Measurements from ENCODE around the gene PRKAR1B.

DNA sequence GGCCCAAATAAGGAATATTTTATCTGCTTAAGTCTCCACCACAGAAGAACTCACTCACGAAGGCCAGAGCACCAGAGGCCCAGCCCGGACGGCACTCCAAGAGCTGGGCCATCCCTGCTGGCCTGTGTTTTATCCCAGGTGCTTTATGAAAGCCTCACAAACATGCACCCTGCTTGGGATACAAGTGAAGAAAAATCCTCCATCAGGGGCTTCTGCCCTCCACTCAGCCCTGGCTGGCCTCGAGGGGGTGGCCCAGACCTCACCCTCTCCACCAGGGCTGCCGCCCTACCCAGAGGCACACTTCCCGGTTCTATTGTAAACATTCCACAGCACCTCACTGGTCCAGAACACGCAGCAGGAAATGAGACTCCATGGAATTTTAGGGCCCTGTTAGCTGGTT lies 20.4 kb downstream of the PRKAR1B start:
- TF ChIP-seq, protein P1, sequence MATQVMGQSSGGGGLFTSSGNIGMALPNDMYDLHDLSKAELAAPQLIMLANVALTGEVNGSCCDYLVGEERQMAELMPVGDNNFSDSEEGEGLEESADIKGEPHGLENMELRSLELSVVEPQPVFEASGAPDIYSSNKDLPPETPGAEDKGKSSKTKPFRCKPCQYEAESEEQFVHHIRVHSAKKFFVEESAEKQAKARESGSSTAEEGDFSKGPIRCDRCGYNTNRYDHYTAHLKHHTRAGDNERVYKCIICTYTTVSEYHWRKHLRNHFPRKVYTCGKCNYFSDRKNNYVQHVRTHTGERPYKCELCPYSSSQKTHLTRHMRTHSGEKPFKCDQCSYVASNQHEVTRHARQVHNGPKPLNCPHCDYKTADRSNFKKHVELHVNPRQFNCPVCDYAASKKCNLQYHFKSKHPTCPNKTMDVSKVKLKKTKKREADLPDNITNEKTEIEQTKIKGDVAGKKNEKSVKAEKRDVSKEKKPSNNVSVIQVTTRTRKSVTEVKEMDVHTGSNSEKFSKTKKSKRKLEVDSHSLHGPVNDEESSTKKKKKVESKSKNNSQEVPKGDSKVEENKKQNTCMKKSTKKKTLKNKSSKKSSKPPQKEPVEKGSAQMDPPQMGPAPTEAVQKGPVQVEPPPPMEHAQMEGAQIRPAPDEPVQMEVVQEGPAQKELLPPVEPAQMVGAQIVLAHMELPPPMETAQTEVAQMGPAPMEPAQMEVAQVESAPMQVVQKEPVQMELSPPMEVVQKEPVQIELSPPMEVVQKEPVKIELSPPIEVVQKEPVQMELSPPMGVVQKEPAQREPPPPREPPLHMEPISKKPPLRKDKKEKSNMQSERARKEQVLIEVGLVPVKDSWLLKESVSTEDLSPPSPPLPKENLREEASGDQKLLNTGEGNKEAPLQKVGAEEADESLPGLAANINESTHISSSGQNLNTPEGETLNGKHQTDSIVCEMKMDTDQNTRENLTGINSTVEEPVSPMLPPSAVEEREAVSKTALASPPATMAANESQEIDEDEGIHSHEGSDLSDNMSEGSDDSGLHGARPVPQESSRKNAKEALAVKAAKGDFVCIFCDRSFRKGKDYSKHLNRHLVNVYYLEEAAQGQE (IDR thresholded peaks at IDR 0.05; ENCODE audit: insufficient read depth in 1 of 2, low read depth in 2 of 2, low read length in 1 of 2) = no peak
- TF ChIP-seq, protein P2, sequence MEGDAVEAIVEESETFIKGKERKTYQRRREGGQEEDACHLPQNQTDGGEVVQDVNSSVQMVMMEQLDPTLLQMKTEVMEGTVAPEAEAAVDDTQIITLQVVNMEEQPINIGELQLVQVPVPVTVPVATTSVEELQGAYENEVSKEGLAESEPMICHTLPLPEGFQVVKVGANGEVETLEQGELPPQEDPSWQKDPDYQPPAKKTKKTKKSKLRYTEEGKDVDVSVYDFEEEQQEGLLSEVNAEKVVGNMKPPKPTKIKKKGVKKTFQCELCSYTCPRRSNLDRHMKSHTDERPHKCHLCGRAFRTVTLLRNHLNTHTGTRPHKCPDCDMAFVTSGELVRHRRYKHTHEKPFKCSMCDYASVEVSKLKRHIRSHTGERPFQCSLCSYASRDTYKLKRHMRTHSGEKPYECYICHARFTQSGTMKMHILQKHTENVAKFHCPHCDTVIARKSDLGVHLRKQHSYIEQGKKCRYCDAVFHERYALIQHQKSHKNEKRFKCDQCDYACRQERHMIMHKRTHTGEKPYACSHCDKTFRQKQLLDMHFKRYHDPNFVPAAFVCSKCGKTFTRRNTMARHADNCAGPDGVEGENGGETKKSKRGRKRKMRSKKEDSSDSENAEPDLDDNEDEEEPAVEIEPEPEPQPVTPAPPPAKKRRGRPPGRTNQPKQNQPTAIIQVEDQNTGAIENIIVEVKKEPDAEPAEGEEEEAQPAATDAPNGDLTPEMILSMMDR (IDR thresholded peaks at IDR 0.05) = no peak
